Mammary epithelial cell (primary cell): ENCODE results near the gene TOB1.

ENCODE experiments used
- EZH2 ChIP-seq: IDR thresholded peaks from 2 replicates; pipeline ENCODE4 v1.6.1; 2012; ENCODE audit warnings: low read length, inconsistent platforms, borderline replicate concordance
- TF ChIP-seq, protein P1 (sequence below), 2 donors: IDR thresholded peaks in 1 of 2; conservative IDR thresholded peaks in 1 of 2; 2 replicates each; pipeline ENCODE4 v1.5.1; 2011 to 2012; ENCODE audit warnings: inconsistent platforms in 2 of 2, low read length in 2 of 2, mild to moderate bottlenecking in 2 of 2, control low read depth in 1 of 2, low read depth in 1 of 2; ENCODE audit not compliant: insufficient read depth in 1 of 2; ENCODE audit errors: extremely low read depth in 1 of 2

DNA sequence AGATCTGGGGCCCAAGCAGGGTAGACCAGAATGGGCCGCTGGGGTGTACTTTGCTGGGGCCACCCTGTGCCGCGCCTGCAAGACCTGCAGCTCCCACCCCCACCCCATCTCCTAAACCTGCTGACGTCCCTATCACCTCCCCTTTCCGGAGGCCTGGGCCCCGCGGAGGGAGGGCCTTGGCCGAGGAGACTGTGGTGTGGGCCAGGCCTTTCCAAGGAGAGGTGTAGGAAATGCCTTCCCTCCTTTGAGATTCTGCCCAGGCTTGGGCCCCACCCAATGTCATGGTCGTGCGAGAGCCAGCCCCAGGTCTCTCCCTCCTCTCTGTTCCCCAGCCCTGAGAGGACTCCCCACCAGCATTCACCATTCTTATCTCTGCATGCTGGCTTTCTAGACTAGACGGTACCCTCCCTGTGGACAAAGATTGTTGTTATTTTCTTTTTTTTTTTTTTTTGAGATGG lies 34.7 kb downstream of the TOB1 start:
- TF ChIP-seq, protein P1, sequence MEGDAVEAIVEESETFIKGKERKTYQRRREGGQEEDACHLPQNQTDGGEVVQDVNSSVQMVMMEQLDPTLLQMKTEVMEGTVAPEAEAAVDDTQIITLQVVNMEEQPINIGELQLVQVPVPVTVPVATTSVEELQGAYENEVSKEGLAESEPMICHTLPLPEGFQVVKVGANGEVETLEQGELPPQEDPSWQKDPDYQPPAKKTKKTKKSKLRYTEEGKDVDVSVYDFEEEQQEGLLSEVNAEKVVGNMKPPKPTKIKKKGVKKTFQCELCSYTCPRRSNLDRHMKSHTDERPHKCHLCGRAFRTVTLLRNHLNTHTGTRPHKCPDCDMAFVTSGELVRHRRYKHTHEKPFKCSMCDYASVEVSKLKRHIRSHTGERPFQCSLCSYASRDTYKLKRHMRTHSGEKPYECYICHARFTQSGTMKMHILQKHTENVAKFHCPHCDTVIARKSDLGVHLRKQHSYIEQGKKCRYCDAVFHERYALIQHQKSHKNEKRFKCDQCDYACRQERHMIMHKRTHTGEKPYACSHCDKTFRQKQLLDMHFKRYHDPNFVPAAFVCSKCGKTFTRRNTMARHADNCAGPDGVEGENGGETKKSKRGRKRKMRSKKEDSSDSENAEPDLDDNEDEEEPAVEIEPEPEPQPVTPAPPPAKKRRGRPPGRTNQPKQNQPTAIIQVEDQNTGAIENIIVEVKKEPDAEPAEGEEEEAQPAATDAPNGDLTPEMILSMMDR (conservative IDR thresholded peaks at IDR 0.05 in 1 of 2, IDR thresholded peaks at IDR 0.05 in 1 of 2; ENCODE audit: extremely low read depth in 1 of 2, insufficient read depth in 1 of 2, low read depth in 1 of 2, low read length in 2 of 2): no peak
- TF ChIP-seq EZH2: no peak
